ACHN (cell line): ENCODE data around the gene EHBP1.
A peak's percentile ranks its signal among the peaks of the same experiment; 100 is the strongest.

Source experiments
- DNase-seq: peaks from one replicate; pipeline ENCODE4 v3.0.0-alpha.2; 2015
- in situ Hi-C: cut with HindIII; loops from 2 replicates; pipeline ENCODE4 v1.10.0; 2017; ENCODE audit warnings: low sequenced_read_pairs, low pct_ligation_motif_present, low pct_unique_long_range_greater_than_20kb

The EHBP1 gene

DNA sequence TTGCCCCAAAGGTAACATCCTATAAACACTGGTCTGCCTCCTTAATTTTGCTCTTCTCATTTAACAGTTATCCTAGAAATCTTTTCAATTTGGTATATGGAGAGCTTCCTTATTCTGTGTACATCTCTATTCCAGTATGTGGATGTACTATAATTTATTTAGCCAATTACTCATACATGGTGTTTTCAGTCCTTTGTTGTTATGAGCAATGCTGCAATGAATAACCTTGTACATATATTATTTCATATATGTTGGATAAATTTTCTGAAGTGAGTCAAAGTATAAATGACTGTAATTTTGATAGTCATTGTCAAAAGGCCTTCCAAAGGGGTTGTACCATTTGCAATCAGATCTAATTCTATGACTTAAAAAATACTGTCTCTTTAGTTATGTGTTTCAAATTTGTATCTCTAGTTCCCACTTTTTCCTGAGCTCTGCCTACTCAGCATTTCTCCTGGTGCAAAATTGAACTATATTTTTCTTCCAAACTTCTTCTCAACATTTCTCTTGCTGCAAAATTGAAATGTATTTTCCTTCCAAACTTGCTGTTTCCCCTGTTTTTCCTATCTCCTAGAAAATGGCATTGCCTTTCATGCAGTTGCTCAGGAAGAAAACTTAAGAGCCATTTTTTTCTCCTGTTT is 191.8 kb downstream of the EHBP1 start:
- no peak for DNase-seq
- in situ Hi-C loops = no loop called here

DNA sequence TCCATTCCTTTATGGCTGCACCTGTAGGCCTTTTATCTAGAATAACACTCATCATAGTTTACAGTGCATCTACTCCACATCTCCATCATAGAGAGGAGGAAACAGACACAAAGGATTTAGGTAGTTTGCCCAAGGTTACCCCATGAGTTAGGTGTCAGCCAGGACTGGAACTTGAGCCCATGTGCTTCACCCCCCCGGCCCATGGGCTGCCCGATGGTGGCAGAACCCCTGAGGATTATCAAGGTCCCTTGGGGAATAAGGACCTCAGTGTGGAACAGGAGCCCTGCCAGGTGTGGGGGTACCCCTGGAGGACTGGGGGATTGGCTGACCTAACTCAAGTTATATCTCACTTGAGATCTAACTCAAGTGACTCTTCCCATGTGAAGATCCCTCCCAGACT is 198.8 kb downstream of the EHBP1 start:
- in situ Hi-C loops = no loop called here

DNA sequence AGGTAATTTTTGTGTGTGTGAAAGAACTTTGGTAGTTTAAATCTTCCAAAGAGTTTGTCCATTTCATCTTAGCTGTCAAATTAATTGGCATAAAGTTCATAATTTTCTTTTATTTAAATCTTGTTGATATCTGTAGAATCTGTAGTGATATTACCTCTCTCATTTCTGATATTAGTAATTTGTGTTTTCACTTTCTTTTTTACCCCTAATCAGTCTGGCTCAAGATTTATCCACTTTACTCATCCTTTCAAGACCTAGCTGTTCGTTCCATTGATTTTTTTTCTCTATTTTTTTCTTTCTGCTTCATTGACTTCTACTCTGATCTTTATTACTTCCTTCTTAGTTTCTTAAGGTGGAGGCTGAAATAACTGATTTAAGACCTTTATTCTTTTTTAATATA is 202.6 kb downstream of the EHBP1 start:
- DNase-seq = no peak
- in situ Hi-C loops = no loop called here

More for the DNA sequence above, 198.8 kb downstream of the EHBP1 start:
- no peak for DNase-seq

DNA sequence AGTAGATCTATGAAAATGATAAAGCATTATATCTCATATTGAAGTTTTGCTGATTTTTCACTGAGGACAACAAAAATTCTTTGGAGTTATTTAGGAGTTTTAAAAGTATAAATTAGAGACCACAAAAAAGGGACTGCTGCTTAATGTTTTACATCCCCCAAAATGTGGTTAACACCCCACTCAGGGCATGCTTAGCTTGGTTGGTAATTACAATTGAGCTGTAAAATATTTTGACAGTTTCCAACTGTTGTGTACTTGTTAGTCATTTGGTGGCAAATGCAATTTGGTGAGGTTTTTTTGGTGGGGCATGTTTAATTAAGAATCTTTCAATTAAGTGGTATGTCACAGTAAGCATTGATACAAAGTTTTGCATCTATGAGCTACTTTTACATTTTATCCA is 207.8 kb downstream of the EHBP1 start:
- no peak for DNase-seq
- in situ Hi-C loops = no loop called here

DNA sequence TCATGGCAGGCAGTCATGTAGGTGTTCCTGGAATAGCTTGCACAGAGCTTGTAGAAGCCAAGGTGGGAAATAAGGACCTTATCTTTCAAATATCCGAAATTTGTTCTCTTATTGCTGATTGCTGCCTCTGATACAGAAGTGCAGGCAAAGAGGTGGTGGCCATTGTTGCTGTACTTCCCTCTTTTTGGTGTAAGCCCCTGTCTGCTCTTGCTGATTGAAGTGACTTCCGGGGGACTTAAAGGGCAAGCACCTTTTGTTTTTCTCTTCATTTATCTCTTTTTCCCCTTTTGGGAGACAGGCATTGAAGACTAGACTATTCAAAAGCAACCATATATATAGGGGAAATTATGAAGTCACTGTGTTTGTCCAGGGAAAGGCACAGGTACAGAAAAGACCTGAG is 213.5 kb downstream of the EHBP1 start:
- no peak for DNase-seq
- in situ Hi-C loops = no loop called here

DNA sequence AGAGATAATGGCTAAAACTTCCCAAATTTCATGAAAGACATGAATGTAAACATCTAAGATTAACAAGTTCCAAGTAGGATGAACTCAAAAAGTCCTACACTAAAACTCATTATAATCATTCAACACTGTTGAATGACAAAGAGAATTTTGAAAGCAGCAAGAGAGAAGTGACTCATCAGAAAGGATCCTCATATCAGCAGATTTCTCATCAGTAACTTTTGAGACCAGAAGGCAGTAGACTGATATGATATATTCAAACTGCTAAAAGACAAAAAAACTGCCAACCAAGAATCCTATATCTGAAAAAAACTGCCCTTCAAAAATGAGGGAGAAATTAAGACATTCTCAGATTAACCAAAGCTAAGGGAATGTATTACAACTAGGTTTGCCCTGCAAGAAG is 214.6 kb downstream of the EHBP1 start:
- in situ Hi-C loops = no loop called here
- no peak for DNase-seq

DNA sequence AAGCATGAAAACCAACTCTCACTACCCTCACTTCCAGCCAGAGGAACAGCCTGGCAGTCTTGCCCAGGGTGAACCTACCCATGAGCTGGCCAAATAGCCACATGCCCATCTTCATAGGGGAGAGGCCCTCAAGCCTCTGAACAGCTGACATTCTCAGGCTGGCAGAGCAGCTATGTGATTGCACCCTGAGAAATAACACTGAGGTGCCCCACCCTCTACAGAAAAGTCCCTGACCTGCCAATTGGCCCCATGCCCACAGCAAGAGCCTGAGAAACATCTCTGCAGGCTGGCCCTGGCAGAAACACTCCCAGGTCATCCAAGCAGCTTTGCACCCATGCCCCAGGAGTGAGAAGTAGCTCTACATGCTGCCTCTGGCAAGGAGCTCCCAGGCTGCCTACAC is 217.7 kb downstream of the EHBP1 start:
- in situ Hi-C loops = no loop called here
- no peak for DNase-seq

DNA sequence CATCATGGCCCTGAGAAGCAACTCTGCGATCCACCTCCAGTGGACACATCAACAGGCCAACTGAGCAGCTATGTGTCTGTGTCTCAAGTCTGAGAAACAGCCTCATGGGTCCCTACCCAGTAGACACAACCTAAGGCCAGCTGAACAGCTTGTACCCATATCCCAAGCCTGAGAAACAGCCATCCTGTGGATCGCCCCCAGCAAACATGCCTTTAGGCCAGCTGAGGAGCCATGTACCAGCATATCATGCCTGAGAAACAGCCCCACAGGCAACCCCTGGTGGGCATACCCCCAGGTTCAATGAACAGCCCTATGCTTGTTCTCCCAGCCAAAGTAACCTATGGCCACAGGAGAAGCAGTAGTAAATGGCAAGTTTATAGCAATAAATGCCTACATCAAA is 218.4 kb downstream of the EHBP1 start:
- no peak for DNase-seq
- in situ Hi-C loops = no loop called here

DNA sequence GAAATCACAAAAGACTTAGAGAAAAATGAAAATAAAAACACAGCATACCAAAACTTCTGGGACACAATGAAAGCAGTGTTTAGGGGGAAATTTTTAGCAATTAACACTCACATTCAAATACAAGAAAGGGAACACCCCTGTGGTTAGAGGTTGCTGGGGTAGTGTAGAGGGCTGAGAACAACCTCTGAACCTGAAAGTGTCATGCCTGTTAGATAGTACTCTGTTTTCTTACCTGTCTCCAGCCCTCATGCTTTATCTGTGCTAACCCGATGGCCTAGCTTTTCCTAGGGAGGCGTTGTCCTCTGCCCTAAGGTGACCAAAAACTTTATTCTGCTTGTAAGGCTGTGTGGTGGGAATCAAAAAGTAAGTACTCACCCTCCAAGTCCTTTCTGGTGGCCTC is 222.5 kb downstream of the EHBP1 start:
- in situ Hi-C loops = no loop called here
- DNase-seq = no peak

DNA sequence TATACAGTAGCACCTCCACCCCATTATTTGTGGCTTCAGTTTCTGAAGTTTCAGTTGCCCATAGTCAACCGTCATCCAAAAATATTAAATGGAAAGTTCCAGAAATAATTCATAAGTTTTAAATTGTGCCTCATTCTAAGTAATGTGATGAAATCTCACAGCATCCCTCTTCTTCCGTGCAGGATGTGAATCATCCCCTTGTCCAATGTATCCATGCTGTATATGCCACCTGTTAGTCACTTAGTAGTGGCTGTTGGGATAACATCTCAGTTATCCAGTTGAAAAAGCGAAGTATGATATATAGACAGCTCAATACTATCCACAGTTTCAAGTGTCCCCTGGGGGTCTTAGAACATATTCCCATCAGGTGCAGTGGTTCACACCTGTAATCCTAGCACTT is 226.0 kb downstream of the EHBP1 start:
- DNase-seq = no peak
- in situ Hi-C loops = no loop called here

DNA sequence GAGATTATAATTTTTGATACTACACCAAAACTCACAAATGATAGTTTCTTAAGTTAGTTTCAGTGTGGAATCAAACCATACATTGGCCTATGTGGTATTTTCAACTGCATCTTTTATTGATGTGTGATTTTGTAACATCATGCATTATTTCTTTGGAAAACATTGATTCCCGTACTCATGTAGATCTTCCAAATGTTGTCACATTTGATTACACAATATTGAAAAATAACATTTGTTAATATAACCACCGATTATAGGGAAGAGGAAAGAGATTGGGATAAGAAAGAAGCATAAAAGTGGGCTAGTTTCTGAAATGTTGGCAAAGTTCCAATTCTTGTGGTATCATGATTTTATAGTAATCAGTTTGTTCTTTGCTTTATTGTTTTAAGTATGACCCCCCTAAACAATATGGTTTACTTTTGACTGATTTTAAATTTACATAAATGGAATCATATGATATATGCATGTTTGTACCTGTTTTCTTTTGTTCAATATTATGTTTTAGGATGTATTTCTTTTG is 227.9 kb downstream of the EHBP1 start:
- no peak for DNase-seq
- in situ Hi-C loops = no loop called here

DNA sequence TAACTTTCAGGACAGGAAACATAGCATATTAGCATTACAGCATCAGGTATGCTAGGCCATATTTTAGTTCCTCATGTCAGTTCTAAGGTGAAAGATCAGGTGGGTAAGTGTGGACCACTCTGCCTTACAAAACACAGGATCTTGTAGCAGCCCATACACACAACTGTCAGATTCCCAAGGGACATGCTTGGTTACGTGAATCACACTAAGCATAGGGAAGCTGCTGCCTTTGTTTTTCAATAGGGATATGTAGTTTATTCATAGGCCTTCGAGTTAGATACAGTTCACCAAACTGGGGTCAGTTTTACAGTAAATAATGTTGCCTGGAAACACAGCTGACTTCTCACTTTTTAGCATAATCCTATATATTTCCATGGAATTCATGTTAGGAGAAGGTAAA is 229.0 kb downstream of the EHBP1 start:
- in situ Hi-C loops = no loop called here
- DNase-seq = no peak

DNA sequence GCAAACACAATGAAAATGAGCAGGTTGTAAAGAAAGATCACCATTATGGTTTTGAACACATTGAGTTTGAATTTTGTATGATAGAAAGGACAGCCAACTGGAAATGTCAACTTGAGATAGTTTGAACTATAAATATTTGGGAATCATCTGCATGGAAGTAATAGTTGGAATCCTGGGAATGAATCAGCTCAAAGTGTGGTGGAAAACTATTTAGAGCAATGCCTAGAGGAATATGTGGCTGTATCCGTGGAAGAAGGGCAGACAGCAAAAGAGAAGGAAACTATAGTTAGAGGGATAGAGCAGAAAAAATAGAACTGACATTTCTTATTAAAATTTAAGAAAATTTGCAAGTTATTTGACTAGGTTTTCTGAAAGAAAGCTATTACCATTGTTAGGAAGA is 232.6 kb downstream of the EHBP1 start:
- in situ Hi-C loops = no loop called here
- no peak for DNase-seq

DNA sequence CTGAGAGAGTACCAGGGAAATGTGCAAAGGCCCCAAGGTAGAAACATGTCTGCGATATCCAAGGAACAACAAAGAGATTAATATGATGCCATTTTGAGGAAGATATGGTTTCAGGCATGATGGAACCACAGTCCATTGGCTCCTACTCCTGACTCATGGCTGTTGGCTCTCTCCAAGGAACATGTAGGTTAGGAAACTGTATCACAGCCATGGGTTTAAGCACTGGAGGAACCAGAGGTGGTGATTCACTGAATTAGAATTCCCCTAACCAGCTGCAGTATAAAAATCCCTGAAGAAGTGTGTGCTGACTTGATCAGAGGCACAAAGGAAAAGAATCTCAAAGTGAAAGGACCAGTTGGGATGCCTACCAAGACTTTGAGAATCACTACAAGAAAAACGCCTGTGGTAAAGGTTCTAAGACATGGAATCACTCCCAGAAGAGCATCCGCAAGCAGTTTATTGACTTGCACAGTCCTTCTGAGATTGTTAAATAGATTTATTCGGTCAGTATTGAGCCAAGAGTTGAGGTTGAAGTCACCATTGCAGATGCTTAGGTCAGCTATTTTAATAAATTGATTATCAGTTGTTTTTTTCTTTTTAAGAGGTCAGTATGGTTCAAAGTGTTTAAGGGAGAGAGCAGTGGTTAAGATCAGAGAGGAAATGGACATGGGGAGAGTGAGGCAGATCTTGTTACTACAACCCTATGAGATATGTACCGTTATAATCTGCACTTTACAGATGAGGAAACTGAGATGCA is 234.4 kb downstream of the EHBP1 start:
- in situ Hi-C loops = no loop called here
- peak; percentile 66 for DNase-seq

DNA sequence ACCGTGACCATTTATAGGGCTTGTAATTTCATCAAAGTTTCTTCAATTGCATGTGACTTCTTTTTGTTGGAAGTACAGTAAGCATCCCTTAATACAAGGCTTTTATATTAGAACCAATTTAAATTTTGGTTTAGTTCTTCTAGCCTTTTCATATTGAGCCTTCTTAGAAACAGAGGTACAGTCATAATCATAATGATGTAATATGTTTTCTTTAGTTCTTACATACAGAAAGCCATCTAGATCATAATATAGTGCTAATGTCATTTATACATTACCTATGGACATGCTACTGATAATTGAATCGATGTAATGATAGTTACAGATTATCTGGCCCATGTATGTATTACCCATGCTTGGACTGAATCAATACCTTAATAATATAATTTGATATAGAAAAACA is 235.2 kb downstream of the EHBP1 start:
- in situ Hi-C loops = no loop called here

DNA sequence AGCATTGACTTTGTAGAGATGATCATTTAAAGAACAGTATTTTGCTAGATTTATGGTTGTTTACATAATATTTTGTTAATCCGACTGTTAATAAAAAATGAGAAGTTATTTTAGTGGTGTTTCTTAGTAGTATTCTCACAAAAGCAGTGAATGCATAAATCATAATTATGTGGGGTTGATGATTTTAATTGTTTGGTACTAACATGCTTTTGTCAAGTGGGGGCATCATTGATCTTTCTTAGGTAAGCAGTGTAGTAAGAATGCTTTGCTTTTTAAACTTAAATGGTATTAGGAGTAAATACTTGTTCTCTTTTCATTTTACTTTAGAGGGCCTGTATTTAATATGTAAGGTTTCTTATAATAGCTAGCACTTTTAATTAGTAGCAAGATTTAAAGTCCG is 235.9 kb downstream of the EHBP1 start:
- in situ Hi-C loops = no loop called here
- DNase-seq = peak; percentile 7

More for the DNA sequence above, 235.2 kb downstream of the EHBP1 start:
- DNase-seq = no peak

DNA sequence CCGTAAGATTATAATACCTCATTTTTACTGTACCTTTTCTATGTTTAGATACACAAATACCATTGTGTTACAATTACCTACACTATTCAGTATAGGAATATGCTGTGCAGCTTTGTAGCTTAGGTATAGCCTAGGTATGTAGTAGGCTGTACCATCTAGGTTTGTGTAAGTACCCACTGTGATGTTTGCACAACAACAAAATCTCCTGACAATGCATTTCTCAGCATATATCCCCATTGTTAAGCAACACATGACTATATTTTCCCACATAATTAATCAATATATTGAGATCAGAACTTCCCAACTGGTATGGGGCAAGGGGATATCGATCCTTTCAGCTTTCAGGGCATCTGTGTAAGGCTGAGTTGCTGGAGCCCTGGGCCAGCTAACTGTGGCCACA is 238.8 kb downstream of the EHBP1 start:
- in situ Hi-C loops = no loop called here
- DNase-seq = no peak

DNA sequence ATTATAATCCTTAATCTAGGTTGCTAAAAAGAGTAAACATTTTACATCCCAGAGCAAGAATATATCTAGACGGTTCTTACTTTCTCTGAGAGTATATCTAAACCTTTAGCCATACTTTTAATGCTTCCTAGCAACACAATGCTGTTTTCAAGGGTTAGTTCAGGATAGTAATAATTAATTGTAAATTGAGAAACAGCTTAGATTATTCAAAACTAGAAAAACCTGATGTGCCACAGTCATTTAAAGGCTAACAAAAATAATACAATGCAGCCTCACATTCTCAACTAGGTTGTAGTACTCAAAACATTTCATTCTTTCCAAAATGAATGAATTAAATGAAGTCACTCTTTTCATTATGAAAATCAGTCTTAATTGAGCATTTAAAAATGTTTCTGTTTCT is 241.9 kb downstream of the EHBP1 start:
- in situ Hi-C loops = no loop called here
- no peak for DNase-seq

DNA sequence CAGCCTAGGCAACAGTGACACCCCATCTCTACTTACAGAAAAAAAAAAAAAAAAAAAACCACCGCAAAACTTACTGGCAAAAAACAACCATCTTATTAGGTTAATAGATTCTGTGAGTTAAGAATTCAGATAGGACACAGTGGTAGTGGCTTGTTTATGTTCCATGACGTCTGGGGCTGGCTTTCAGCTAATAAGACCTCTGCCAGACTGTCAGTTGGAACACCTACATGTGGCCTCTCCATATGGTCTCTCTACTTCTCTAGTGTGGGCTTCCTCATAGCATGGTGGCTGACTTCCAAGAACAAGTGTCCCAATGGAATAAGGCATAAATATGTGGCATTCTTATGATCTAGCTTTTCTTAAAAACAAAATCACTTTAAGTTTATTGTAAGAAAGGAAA is 251.1 kb downstream of the EHBP1 start:
- DNase-seq = no peak
- in situ Hi-C loops = no loop called here

DNA sequence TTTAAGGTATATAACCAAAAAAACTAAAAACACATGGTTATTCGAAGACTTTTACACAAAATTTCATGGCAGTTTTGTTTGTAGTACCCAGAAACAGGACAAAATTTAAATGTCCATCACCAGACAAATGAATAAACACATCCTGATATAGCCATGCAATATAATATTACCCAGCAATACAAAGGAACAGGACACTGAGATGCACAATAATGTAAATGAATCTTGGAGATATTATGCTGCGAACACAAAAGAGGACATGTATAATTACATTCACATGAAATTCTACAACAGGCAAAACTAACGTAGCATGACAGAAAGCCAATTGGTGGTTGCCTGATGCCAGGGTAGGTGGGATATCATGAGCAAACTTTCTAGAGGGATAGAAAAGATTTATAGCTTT is 252.7 kb downstream of the EHBP1 start:
- in situ Hi-C loops = no loop called here
- no peak for DNase-seq
